CD4-positive, alpha-beta T cell (primary cell): ENCODE results near the gene DNAJB2. TPM values are rescaled to one million over a fixed set of nuclear protein-coding genes. Genes with fewer than 3 reads are reported as not detected.

Experiments
- ATAC-seq: fragments of 200-7000 bp; cut with Tn5 transposase; one replicate; pipeline ENCODE4 v1.10.0; 2022; ENCODE audit warnings: mild to moderate bottlenecking; ENCODE audit not compliant: poor library complexity
- CTCF ChIA-PET: fragments of 350-600 bp; sonication (Branson Sonifier 250); formaldehyde crosslinking; loops from one replicate; lab custom pipeline; 2021; ENCODE audit warnings: antibody characterized with exemption, inconsistent platforms; lab: Charles Lee
- POLR2A ChIA-PET: fragments of 350-600 bp; sonication (Branson Sonifier 250); formaldehyde crosslinking; loops from one replicate; lab custom pipeline; 2021; ENCODE audit warnings: antibody characterized with exemption, inconsistent platforms; lab: Charles Lee
- DNase-seq, 14 experiments: peaks; one replicate each; pipeline ENCODE4 v3.0.0-alpha.2; 2013 to 2020; ENCODE audit warnings: mixed read lengths in 2 of 14
- H3K27ac ChIP-seq, 2 donors: one replicate each; pipeline versions ENCODE4 v1.5.1 to v1.7.0; 2013; ENCODE audit warnings: low read length in 2 of 2, low read depth in 1 of 2, mild to moderate bottlenecking in 1 of 2
- H3K27me3 ChIP-seq, 2 experiments: 1 replicate in 1 of 2; 2 replicates in 1 of 2; pipeline versions ENCODE4 v1.6.1 to v1.7.0; 2013; ENCODE audit warnings: low read length in 2 of 2, control low read depth in 1 of 2, mild to moderate bottlenecking in 1 of 2, moderate library complexity in 1 of 2; ENCODE audit not compliant: insufficient read depth in 2 of 2, control insufficient read depth in 1 of 2
- H3K36me3 ChIP-seq: one replicate; pipeline ENCODE4 v1.6.1; 2013; ENCODE audit warnings: low read length, control low read depth; ENCODE audit not compliant: insufficient read depth
- H3K4me1 ChIP-seq: one replicate; pipeline ENCODE4 v1.6.1; 2013; ENCODE audit warnings: low read length, control low read depth; ENCODE audit not compliant: insufficient read depth
- H3K4me3 ChIP-seq: one replicate; pipeline ENCODE4 v1.5.1; 2013; ENCODE audit warnings: mild to moderate bottlenecking, low read length, moderate library complexity
- H3K9me3 ChIP-seq, 2 experiments: 1 replicate in 1 of 2; 2 replicates in 1 of 2; pipeline versions ENCODE4 v1.6.1 to v1.7.0; 2013; ENCODE audit warnings: low read length in 2 of 2, mild to moderate bottlenecking in 2 of 2, control low read depth in 1 of 2, moderate library complexity in 1 of 2; ENCODE audit not compliant: control insufficient read depth in 1 of 2, insufficient read depth in 1 of 2
- H3K27ac Mint-ChIP-seq: one replicate; pipeline ENCODE4 v1.8.0; 2020; ENCODE audit warnings: mixed read lengths
- H3K27me3 Mint-ChIP-seq: one replicate; pipeline ENCODE4 v1.8.0; 2021; ENCODE audit warnings: mixed read lengths
- H3K36me3 Mint-ChIP-seq: one replicate; pipeline ENCODE4 v1.8.0; 2021; ENCODE audit warnings: low read depth, mixed read lengths
- H3K4me1 Mint-ChIP-seq: one replicate; pipeline ENCODE4 v1.8.0; 2021; ENCODE audit warnings: low read depth, mixed read lengths
- H3K4me3 Mint-ChIP-seq: one replicate; pipeline ENCODE4 v1.8.0; 2020; ENCODE audit warnings: mild to moderate bottlenecking, mixed read lengths
- H3K9me3 Mint-ChIP-seq: one replicate; pipeline ENCODE4 v1.8.0; 2020; ENCODE audit warnings: mixed read lengths
- intact Hi-C, 2 experiments: fragments of 100-400 bp; cut with DNase I in 1 of 2; cut with micrococcal nuclease in 1 of 2; formaldehyde crosslinking; loops; one replicate each; pipeline versions ENCODE4 v1.15.1 to v1.9.0; 2023 to 2025; cut with DNase I, micrococcal nuclease
- total RNA-seq, 174 experiments: library from RNA in 2 of 174; stranded (reverse) in 2 of 174; gene quantifications; one replicate each; pipeline ENCODE4 v1.2.3 and lab custom pipeline; 2021 to 2026
- TF ChIP-seq, protein P1 (sequence below): fragments of 200-600 bp; IDR thresholded peaks from one replicate; pipeline ENCODE4 v1.8.0; 2022; ENCODE audit warnings: antibody characterized with exemption, mild to moderate bottlenecking

DNAJB2 gene
- total RNA-seq, 2 experiments from 2014 or later, result 151 to 161 TPM

DNA sequence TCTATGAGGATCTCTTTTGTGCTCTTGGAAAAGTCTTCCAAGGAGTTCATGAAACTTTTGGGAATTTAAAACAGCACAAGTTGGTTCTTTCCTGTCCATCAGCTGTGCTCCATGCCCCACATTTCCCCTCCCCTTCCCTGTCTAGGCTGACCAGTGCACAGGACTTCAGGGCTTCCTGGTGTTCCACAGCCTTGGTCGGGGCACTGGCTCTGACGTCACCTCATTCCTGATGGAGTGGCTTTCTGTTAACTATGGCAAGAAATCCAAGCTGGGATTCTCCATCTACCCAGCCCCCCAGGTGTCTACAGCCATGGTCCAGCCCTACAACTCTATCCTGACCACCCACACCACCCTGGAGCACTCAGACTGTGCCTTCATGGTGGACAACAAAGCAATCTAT is 8.1 kb upstream of the DNAJB2 start:
- Mint-ChIP-seq H3K27ac (no peak overlapping the region), H3K4me1 (no peaks in the 10 kb centered on the region), H3K4me3 (no peak overlapping the region), H3K36me3 (no peaks in the 10 kb centered on the region), H3K9me3 (no peaks in the 10 kb centered on the region), H3K27me3 (no peaks in the 10 kb centered on the region)
- ChIA-PET CTCF (interaction anchor here (0.6 to 1.2 kb wide), 2 partner anchors 13 to 24 kb away, joined by 3 to 5 read pairs; no protein-coding TSS in a partner anchor), POLR2A (no interaction called here)
- ATAC-seq, result no peak
- intact Hi-C loops, result no loop called here
- Histone ChIP-seq H3K36me3 (no peaks in the 10 kb centered on the region), H3K27ac (no peak overlapping the region), H3K4me1 (no peaks in the 10 kb centered on the region), H3K4me3 (no peak overlapping the region), H3K27me3 (peaks cover 0 to 2% of the 10 kb centered on the region in 2 experiments), H3K9me3 (no peaks in the 10 kb centered on the region)
- DNase-seq, result no peak
- TF ChIP-seq, protein P1, sequence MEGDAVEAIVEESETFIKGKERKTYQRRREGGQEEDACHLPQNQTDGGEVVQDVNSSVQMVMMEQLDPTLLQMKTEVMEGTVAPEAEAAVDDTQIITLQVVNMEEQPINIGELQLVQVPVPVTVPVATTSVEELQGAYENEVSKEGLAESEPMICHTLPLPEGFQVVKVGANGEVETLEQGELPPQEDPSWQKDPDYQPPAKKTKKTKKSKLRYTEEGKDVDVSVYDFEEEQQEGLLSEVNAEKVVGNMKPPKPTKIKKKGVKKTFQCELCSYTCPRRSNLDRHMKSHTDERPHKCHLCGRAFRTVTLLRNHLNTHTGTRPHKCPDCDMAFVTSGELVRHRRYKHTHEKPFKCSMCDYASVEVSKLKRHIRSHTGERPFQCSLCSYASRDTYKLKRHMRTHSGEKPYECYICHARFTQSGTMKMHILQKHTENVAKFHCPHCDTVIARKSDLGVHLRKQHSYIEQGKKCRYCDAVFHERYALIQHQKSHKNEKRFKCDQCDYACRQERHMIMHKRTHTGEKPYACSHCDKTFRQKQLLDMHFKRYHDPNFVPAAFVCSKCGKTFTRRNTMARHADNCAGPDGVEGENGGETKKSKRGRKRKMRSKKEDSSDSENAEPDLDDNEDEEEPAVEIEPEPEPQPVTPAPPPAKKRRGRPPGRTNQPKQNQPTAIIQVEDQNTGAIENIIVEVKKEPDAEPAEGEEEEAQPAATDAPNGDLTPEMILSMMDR, result no peak

DNA sequence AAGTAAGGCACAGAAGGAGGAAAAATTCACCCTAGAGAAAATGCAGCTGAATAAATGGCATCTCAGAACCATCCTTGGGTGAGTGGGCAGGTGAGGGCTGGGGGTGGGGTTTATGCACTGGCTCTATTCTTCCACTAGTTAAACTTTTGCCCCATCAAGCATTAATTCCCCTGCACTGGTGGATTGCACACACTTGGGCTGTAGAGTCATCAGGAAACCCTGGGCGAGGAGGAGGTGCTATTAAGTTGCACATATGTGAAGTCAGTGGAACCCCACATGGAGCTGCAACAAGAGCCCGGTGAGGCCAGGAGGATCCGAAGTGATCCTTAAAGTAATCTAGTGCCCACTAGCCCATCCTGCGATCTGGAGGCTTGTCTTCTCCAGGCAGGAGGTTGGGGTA is 6.8 kb upstream of the DNAJB2 start:
- TF ChIP-seq, protein P1, result no peak
- no peaks in the 10 kb centered on the region for H3K27me3 Mint-ChIP-seq
- no peaks in the 10 kb centered on the region for H3K36me3 ChIP-seq
- CTCF ChIA-PET, result no interaction called here
- POLR2A ChIA-PET, result interaction anchor here (2.1 kb wide), 1 partner anchor 19 kb away, joined by 7 read pairs; the partner anchor contains the start of genes TUBA4A and TUBA4B
- no peak overlapping the region for H3K27ac Mint-ChIP-seq
- peaks cover 2% of the 10 kb centered on the region for H3K4me1 ChIP-seq
- no peaks in the 10 kb centered on the region for H3K36me3 Mint-ChIP-seq
- DNase-seq (no peak), ATAC-seq (no peak)
- no peaks in the 10 kb centered on the region for H3K9me3 ChIP-seq
- H3K27me3 ChIP-seq, result peaks cover 0 to 2% of the 10 kb centered on the region in 2 experiments
- no peak overlapping the region for H3K27ac ChIP-seq
- intact Hi-C loops, result no loop called here
- no peak overlapping the region for H3K4me3 Mint-ChIP-seq
- H3K9me3 Mint-ChIP-seq, result no peaks in the 10 kb centered on the region
- H3K4me1 Mint-ChIP-seq, result peaks cover 2% of the 10 kb centered on the region
- H3K4me3 ChIP-seq, result no peak overlapping the region

DNA sequence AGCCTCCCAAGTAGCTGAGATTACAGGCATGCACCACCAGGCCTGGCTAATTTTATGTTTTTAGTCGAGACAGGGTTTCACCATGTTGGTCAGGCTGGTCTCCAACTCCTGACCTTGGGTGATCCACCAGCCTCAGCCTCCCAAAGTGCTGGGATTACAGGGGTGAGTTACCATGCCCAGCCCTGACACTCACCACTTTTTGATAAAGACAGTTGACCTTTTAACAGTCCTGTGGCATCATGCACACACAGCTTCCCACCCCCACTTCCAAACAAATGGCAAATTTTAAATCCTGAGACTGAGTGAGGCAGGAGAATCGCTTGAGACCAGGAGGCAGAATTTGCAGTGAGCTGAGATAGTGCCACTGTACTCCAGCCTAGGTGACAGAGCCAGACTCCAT is 6.2 kb upstream of the DNAJB2 start:
- H3K4me3 ChIP-seq, result no peak overlapping the region
- H3K9me3 ChIP-seq, result no peaks in the 10 kb centered on the region
- no peak overlapping the region for H3K4me3 Mint-ChIP-seq
- H3K4me1 ChIP-seq, result peaks cover 8% of the 10 kb centered on the region
- intact Hi-C loops, result no loop called here
- no peaks in the 10 kb centered on the region for H3K9me3 Mint-ChIP-seq
- no peak for DNase-seq
- CTCF ChIA-PET, result interaction anchor here (2.1 kb wide), 1 partner anchor 22 kb away, joined by 15 read pairs; no protein-coding TSS in a partner anchor
- H3K4me1 Mint-ChIP-seq, result peaks cover 9% of the 10 kb centered on the region
- H3K36me3 ChIP-seq, result no peaks in the 10 kb centered on the region
- no peaks in the 10 kb centered on the region for H3K27me3 Mint-ChIP-seq
- H3K36me3 Mint-ChIP-seq, result no peaks in the 10 kb centered on the region
- TF ChIP-seq, protein P1, result no peak
- no peak overlapping the region for H3K27ac Mint-ChIP-seq
- no peak for ATAC-seq
- H3K27ac ChIP-seq, result no peak overlapping the region
- POLR2A ChIA-PET, result interaction anchor here (2.1 kb wide), 1 partner anchor 20 kb away, joined by 7 read pairs; the partner anchor contains the start of genes TUBA4A and TUBA4B
- peaks cover 0 to 2% of the 10 kb centered on the region in 2 experiments for H3K27me3 ChIP-seq
